ENCODE measurements around the gene TBC1D4. TPM values are rescaled to one million over a fixed set of nuclear protein-coding genes. Genes with fewer than 3 reads are reported as not detected.

TBC1D4 gene
- total RNA-seq, 1 experiment from 2014 or later = 15.4 TPM

- no peaks in the 10 kb centered on the region for H3K36me3 Mint-ChIP-seq (ENCODE audit: insufficient read depth, unreplicated experiment)
- TF ChIP-seq CTCF (IDR thresholded peaks at IDR 0.05; ENCODE audit: unreplicated experiment) = no peak
- no peaks in the 10 kb centered on the region for H3K9me3 Mint-ChIP-seq (ENCODE audit: low read depth, unreplicated experiment)
- intact Hi-C loops (cut with micrococcal nuclease; ENCODE audit: unreplicated experiment) = no loop called here
- CTCF ChIA-PET = no interaction called here
- H3K4me3 Mint-ChIP-seq (ENCODE audit: low read depth, unreplicated experiment) = no peak overlapping the region
- BruUV-seq (replicated peaks) = no TSS peak
- H3K27me3 Mint-ChIP-seq (ENCODE audit: unreplicated experiment) = no peaks in the 10 kb centered on the region
- no peaks in the 10 kb centered on the region for H3K4me1 Mint-ChIP-seq (ENCODE audit: low read depth, unreplicated experiment)
- no peak for DNase-seq
- H3K27ac Mint-ChIP-seq (ENCODE audit: unreplicated experiment) = no peak overlapping the region
Observed at GRCh38 chr13:75378301-75378700, 103.7 kb downstream of the TBC1D4 start.

- BruUV-seq (replicated peaks) = no TSS peak
- H3K4me3 Mint-ChIP-seq (ENCODE audit: low read depth, unreplicated experiment) = no peak overlapping the region
- H3K27ac Mint-ChIP-seq (ENCODE audit: unreplicated experiment) = no peak overlapping the region
- CTCF ChIA-PET = no interaction called here
- no peak for DNase-seq
- H3K4me1 Mint-ChIP-seq (ENCODE audit: low read depth, unreplicated experiment) = no peaks in the 10 kb centered on the region
- H3K27me3 Mint-ChIP-seq (ENCODE audit: unreplicated experiment) = no peaks in the 10 kb centered on the region
- H3K36me3 Mint-ChIP-seq (ENCODE audit: insufficient read depth, unreplicated experiment) = no peaks in the 10 kb centered on the region
- no peak for TF ChIP-seq CTCF (IDR thresholded peaks at IDR 0.05; ENCODE audit: unreplicated experiment)
- H3K9me3 Mint-ChIP-seq (ENCODE audit: low read depth, unreplicated experiment) = no peaks in the 10 kb centered on the region
- intact Hi-C loops (cut with micrococcal nuclease; ENCODE audit: unreplicated experiment) = no loop called here
Observed at GRCh38 chr13:75376792-75377402, 105.1 kb downstream of the TBC1D4 start.

- intact Hi-C loops (cut with micrococcal nuclease; ENCODE audit: unreplicated experiment) = no loop called here
- no TSS peak for BruUV-seq (replicated peaks)
- no peak for DNase-seq
- CTCF ChIA-PET = no interaction called here
- Mint-ChIP-seq H3K36me3 (ENCODE audit: insufficient read depth, unreplicated experiment) (no peaks in the 10 kb centered on the region), H3K9me3 (ENCODE audit: low read depth, unreplicated experiment) (no peaks in the 10 kb centered on the region), H3K27me3 (ENCODE audit: unreplicated experiment) (no peaks in the 10 kb centered on the region), H3K27ac (ENCODE audit: unreplicated experiment) (no peak overlapping the region), H3K4me1 (ENCODE audit: low read depth, unreplicated experiment) (no peaks in the 10 kb centered on the region), H3K4me3 (ENCODE audit: low read depth, unreplicated experiment) (no peak overlapping the region)
- TF ChIP-seq CTCF (IDR thresholded peaks at IDR 0.05; ENCODE audit: unreplicated experiment) = no peak
Observed at GRCh38 chr13:75375329-75375728, 106.6 kb downstream of the TBC1D4 start.

GRCh38 chr13:75373988-75374387, 108.0 kb downstream of the TBC1D4 start:
- CTCF ChIA-PET = no interaction called here
- no peak overlapping the region for H3K4me3 Mint-ChIP-seq (ENCODE audit: low read depth, unreplicated experiment)
- no peaks in the 10 kb centered on the region for H3K36me3 Mint-ChIP-seq (ENCODE audit: insufficient read depth, unreplicated experiment)
- intact Hi-C loops (cut with micrococcal nuclease; ENCODE audit: unreplicated experiment) = loop anchor here (2.0 kb wide), 1 partner anchor 109 kb away; the partner anchor contains the start of gene TBC1D4
- TF ChIP-seq CTCF (IDR thresholded peaks at IDR 0.05; ENCODE audit: unreplicated experiment) = no peak
- H3K27ac Mint-ChIP-seq (ENCODE audit: unreplicated experiment) = no peak overlapping the region
- H3K27me3 Mint-ChIP-seq (ENCODE audit: unreplicated experiment) = no peaks in the 10 kb centered on the region
- no TSS peak for BruUV-seq (replicated peaks)
- H3K9me3 Mint-ChIP-seq (ENCODE audit: low read depth, unreplicated experiment) = no peaks in the 10 kb centered on the region
- DNase-seq = no peak
- no peaks in the 10 kb centered on the region for H3K4me1 Mint-ChIP-seq (ENCODE audit: low read depth, unreplicated experiment)
